HG02870 (cell line): ENCODE data around the gene MSMB.
"Not testable (repeated sequence)": the region's sequence is repeated elsewhere in the genome, so short reads cannot be mapped to it uniquely, and the experiment has no call there.

ENCODE experiments used
- ATAC-seq: cut with Tn5 transposase; IDR thresholded peaks from one replicate; pipeline ENCODE4 v1.9.1; 2021; ENCODE audit warnings: mild to moderate bottlenecking, moderate library complexity; ENCODE audit not compliant: unreplicated experiment

Gene MSMB

DNA sequence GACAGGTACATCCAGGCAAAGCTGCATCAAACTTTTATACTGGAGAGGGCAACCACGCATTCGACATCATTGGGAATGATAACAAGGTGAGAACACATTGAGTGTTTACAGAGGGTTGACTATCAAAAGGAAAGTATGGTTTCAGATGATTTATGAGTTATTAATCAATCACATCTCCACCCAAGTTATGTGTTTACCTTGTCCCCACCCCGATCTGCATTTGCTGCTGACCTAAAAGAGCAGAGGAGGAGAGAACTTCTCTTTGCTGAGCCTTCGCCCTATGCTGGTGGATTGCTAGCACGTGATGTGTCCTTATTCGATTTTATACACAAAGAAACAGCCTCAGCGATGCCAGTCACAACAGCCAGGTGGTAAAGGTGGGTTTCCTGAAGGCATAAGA lies at the start of gene MSMB:
Gene MSMB, minus strand, starts transcription at position 9 of the 400 bp plus-strand sequence. CDS start 32 bp downstream, outside the sequence.
- ATAC-seq = no peak

- ATAC-seq = no peak
These were observed 49.1 kb upstream of the MSMB start for GRCh38 chr10:46094931-46095750.

DNA sequence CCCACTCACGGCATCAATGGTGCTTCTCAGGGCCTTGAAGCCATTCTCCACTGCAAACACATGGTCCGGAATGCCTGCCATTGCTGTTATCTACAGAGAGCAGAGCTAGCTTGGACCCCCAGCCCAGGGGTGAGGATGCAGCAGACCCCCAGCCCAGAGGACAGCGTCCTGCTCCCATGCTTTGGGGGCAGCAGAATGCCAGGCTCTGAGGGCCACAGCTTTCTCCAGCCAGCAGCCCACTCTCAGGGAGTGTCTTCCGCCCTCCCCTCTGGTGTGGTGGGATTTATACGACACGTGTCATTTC lies 48.1 kb upstream of the MSMB start:
- ATAC-seq = no peak

GRCh38 chr10:46093316-46094196 lies 47.5 kb upstream of the MSMB start:
- not testable (repeated sequence) for ATAC-seq

DNA sequence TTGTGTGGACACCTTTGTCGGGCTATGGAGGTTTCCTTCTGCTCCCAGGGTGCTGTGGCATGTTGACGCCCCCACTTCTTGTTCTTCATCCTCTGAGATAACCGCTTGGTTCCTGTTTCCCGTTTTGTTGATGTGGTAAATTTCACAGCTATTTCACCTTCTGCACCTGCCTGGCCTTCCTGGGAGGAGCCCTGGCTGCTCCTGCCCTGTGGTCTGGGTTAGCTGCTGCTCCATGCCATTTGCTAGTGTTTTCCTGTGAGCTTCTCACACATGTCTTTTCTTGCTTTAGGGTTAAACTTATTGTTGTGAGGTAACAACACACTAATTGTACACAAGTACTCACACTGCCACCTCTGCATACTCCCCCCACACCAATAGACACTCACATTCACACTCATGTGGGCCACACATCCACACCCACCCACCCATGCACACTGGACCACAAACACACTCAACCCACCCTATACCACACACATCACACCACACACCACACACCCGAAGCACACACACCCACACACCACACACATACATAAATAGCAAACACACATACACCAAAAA lies 46.5 kb upstream of the MSMB start:
- no peak for ATAC-seq

GRCh38 chr10:46091828-46092523 lies 45.9 kb upstream of the MSMB start:
- no peak for ATAC-seq

- ATAC-seq = no peak
These were observed 45.2 kb upstream of the MSMB start for GRCh38 chr10:46091080-46091827.

DNA sequence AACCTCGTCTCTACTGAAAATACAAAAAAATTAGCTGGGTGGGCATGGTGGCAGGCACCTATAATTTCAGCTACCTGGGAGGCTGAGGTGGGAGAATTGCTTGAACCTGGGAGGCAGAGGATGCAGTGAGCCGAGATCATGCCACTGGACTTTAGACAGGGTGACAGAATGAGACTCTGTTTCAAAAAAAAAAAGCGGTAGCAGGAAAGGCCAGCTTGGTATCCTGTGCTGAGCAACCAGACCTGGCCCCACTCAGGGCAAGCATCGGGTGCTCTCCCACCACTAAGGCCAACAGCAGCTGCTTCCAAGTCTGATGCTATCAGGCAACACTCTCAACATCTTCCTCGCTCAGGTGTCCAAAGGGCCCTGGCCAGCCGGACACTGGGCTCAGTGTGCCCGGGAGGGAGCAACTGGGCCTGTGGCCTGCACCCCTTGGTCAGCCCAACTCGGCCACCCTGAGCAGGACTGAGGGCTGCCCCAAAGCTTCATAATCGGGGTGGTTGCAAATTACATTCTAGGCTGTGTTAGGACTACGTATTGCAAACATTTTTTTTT lies 44.3 kb upstream of the MSMB start:
- ATAC-seq = no peak

- ATAC-seq = not testable (repeated sequence)
These were observed 41.3 kb upstream of the MSMB start for GRCh38 chr10:46087381-46087780.

GRCh38 chr10:46084321-46085165 lies 38.5 kb upstream of the MSMB start:
- ATAC-seq = no peak

- ATAC-seq = no peak
These were observed 34.8 kb upstream of the MSMB start for GRCh38 chr10:46080886-46081285.

GRCh38 chr10:46079831-46080585 lies 33.9 kb upstream of the MSMB start:
- ATAC-seq = no peak

- no peak for ATAC-seq
These were observed 31.8 kb upstream of the MSMB start for GRCh38 chr10:46077731-46078413.

GRCh38 chr10:46077141-46077554 lies 31.1 kb upstream of the MSMB start:
- ATAC-seq = no peak

GRCh38 chr10:46075869-46076268 lies 29.8 kb upstream of the MSMB start:
- no peak for ATAC-seq

DNA sequence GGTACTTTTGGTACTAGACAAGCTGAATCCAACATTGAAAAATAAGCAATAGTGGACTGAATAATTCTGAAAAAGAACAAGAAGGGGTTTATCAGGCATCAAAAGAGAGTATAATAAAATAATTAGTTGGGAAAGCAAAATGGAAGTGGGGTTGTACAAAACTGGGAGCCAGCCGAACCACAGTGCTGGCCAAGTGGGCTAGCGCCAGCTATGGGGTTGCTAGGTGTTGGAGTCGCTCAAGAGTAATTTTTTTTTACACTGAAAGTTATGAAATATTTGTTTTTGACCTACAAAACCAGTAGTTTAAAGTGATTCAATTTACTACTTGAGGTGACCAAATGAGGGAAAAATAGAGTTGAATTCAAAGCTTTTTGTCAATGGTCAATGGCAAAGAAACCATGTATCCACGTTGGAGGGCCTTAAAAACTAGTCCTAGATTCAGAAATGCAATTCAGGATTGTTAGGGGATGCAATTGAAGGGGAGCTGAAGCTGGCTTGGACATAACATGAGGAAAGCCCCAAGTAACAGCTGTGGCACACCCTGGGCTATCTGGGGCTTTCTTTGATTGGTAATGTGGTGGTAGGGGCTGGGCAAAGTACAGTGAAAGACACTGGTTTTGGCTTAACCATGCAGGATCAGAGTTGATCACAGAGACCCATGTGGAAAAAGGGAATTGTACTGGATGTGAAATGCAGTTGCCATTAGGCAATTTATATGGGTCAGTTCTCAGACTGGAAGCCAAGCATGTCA lies 28.3 kb upstream of the MSMB start:
- ATAC-seq = no peak

DNA sequence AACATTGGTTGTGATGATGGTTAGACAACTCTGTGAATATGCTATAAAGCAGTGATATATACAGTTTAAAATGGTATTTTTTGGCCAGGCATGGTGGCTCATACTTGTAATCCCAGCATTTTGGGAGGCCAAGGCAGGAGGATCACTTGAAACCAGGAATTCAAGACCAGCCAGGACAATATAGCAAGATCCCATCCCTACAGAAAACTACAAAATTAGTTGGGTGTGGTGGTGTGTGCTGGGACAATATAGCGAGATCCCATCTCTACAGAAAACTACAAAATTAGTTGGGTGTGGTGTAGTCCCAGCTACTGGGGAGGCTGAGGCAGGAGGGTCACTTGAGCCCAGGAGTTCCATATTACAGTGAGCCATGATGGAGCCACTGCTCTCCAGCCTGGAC lies 27.5 kb upstream of the MSMB start:
- ATAC-seq = no peak
